Measurements from ENCODE around the gene VPS41. TPM values are rescaled to one million over a fixed set of nuclear protein-coding genes. Genes with fewer than 3 reads are reported as not detected.

The VPS41 gene
- total RNA-seq, 1 donor = 53.5 TPM

GRCh38 chr7:38881015-38881414, 28.0 kb downstream of the VPS41 start:
- TF ChIP-seq, protein P1, sequence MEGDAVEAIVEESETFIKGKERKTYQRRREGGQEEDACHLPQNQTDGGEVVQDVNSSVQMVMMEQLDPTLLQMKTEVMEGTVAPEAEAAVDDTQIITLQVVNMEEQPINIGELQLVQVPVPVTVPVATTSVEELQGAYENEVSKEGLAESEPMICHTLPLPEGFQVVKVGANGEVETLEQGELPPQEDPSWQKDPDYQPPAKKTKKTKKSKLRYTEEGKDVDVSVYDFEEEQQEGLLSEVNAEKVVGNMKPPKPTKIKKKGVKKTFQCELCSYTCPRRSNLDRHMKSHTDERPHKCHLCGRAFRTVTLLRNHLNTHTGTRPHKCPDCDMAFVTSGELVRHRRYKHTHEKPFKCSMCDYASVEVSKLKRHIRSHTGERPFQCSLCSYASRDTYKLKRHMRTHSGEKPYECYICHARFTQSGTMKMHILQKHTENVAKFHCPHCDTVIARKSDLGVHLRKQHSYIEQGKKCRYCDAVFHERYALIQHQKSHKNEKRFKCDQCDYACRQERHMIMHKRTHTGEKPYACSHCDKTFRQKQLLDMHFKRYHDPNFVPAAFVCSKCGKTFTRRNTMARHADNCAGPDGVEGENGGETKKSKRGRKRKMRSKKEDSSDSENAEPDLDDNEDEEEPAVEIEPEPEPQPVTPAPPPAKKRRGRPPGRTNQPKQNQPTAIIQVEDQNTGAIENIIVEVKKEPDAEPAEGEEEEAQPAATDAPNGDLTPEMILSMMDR (IDR thresholded peaks at IDR 0.05; ENCODE audit: insufficient read depth, low read depth, low read length) = no peak
- DNase-seq (ENCODE audit: low read depth) = no peak
- H3K4me3 ChIP-seq (ENCODE audit: low read depth, low read length) = no peak overlapping the region

- H3K4me3 ChIP-seq (ENCODE audit: low read depth, low read length) = no peak overlapping the region
- no peak for DNase-seq (ENCODE audit: low read depth)
- TF ChIP-seq, protein P1 (IDR thresholded peaks at IDR 0.05; ENCODE audit: insufficient read depth, low read depth, low read length) = no peak
Measured at GRCh38 chr7:38880454-38880853, 28.5 kb downstream of the VPS41 start.

DNA sequence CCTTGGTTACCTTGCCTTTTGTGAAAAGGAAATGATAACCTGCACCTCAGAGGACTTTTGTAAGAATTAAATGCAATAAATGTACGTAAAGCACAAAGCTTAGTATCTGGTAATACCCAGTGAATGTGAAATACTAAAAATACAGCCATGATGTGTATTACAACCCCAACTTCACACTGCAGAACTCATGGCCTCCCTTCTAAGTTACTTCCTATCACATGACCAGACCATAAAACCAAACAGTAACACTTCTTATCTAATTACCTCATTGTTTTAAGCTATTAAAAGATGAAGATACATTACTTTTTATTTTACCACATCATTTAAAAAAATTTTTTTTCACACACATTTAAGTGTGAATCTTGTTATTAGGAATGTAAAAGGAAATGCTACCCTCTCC, 29.0 kb downstream of the VPS41 start:
- TF ChIP-seq, protein P1 (IDR thresholded peaks at IDR 0.05; ENCODE audit: insufficient read depth, low read depth, low read length) = no peak
- no peak overlapping the region for H3K4me3 ChIP-seq (ENCODE audit: low read depth, low read length)
- DNase-seq (ENCODE audit: low read depth) = no peak

DNA sequence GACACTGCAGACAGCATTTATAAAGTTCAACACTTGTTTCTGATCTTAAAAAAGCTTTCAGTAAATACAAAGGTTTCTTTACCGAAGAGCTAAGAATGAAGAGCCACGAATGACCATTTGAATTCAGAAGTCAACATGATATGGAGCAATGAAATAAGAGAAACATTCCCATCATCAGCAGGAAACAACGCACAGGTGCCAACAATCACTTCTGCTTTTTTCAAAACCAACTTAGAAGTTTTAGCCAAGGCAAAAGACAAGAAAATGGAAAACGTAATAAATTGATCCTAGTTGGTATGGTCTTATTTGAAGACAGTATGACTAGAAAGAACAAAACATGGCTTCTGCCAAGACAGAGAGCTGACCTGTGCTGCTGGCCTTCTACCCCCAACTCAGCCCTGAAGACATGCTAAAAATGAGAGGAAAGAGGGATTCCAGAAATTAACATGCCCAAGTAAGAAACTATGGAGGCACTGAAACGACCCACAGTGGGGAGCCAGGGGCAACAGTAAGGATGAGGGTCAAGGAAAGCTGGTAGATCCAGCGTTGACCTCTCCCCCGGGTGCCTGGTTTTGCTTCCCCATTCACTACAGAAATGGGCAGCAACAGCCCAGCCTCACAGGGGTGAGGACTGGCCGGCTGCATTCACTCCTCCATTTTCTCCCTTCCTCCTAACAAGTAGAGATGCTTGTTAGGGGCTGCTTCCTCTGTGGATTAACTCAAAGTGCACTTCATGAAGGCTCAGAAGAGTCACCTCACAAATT, 30.1 kb downstream of the VPS41 start:
- no peak overlapping the region for H3K4me3 ChIP-seq (ENCODE audit: low read depth, low read length)
- TF ChIP-seq, protein P1 (IDR thresholded peaks at IDR 0.05; ENCODE audit: insufficient read depth, low read depth, low read length) = no peak
- DNase-seq (ENCODE audit: low read depth) = no peak

- no peak for DNase-seq (ENCODE audit: low read depth)
- TF ChIP-seq, protein P1 (IDR thresholded peaks at IDR 0.05; ENCODE audit: insufficient read depth, low read depth, low read length) = no peak
- H3K4me3 ChIP-seq (ENCODE audit: low read depth, low read length) = no peak overlapping the region
Measured at GRCh38 chr7:38873433-38873832, 35.6 kb downstream of the VPS41 start.

DNA sequence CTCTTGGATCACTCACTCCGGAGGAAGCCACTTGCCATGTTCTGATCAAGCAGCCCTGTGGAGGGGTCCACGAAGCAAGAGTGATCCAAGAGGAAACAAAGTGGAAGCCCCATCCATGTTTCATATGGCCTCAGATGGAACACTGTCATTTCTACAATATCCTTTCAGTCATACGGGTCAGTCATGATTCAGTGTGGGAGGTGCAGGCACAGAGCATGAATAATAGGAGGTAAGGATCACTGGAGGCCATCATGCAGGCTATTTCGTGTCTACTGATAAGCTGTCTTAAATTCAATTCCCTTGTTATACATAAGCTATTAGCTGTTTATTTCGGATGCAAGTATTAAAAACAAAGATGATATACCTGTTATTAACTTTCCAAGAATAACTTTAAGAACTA, 36.8 kb downstream of the VPS41 start:
- no peak for DNase-seq (ENCODE audit: low read depth)
- H3K4me3 ChIP-seq (ENCODE audit: low read depth, low read length) = no peak overlapping the region
- TF ChIP-seq, protein P1 (IDR thresholded peaks at IDR 0.05; ENCODE audit: insufficient read depth, low read depth, low read length) = no peak

DNA sequence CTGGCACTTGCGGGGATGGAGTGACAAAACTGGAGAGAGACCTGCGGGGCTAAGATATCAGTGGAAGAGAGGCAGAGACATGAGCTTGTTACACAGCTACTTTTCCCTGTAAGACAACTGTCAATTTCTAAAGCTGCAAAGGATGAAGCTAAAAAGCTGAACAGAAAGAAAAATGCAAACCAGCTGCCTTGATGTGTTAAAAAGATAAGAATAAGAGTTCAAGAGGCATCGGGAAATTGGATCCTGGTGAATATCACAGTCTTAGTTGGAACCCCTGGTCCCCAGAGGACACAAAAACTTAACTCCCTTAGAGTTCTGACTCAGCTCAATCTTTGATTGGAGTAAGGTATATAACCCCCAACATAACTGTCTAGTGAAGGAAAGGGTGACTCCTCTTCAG, 38.8 kb downstream of the VPS41 start:
- no peak for DNase-seq (ENCODE audit: low read depth)
- TF ChIP-seq, protein P1 (IDR thresholded peaks at IDR 0.05; ENCODE audit: insufficient read depth, low read depth, low read length) = no peak

More for the DNA sequence above, 38.8 kb downstream of the VPS41 start:
- H3K4me3 ChIP-seq (ENCODE audit: low read depth, low read length) = no peak overlapping the region
